Trophoblast cell (in vitro differentiated cells and primary cell): ENCODE measurements around the gene PFDN1.

Experiments
- DNase-seq, 2 donors: peaks; one replicate each; pipeline ENCODE4 v3.0.0-alpha.2; 2016
- H2AFZ ChIP-seq: 2 replicates; pipeline ENCODE4 v1.6.1; 2013; ENCODE audit warnings: low read length, moderate library complexity, mild to moderate bottlenecking; ENCODE audit not compliant: insufficient read depth, poor library complexity
- H2AK5ac ChIP-seq: 2 replicates; pipeline ENCODE4 v1.6.1; 2013; ENCODE audit warnings: mild to moderate bottlenecking, low read length
- H2BK120ac ChIP-seq: 2 replicates; pipeline ENCODE4 v1.6.1; 2013; ENCODE audit warnings: low read length, mild to moderate bottlenecking, moderate library complexity; ENCODE audit not compliant: insufficient read depth, poor library complexity
- H2BK12ac ChIP-seq: 2 replicates; pipeline ENCODE4 v1.6.1; 2013; ENCODE audit warnings: mild to moderate bottlenecking, low read length, moderate library complexity
- H2BK5ac ChIP-seq: 2 replicates; pipeline ENCODE4 v1.6.1; 2013; ENCODE audit warnings: low read length, low read depth, moderate library complexity, mild to moderate bottlenecking; ENCODE audit not compliant: poor library complexity
- H3K14ac ChIP-seq: 2 replicates; pipeline ENCODE4 v1.6.1; 2013; ENCODE audit warnings: mild to moderate bottlenecking, low read length
- H3K18ac ChIP-seq: 2 replicates; pipeline ENCODE4 v1.6.1; 2013; ENCODE audit warnings: mild to moderate bottlenecking, low read length
- H3K23ac ChIP-seq: 2 replicates; pipeline ENCODE4 v1.6.1; 2013; ENCODE audit warnings: low read length
- H3K27ac ChIP-seq: 2 replicates; pipeline ENCODE4 v1.5.1; 2013; ENCODE audit warnings: low read depth, mild to moderate bottlenecking, inconsistent platforms, low read length, moderate library complexity
- H3K27me3 ChIP-seq: 2 replicates; pipeline ENCODE4 v1.6.1; 2013; ENCODE audit warnings: inconsistent platforms, mild to moderate bottlenecking, low read length, moderate library complexity; ENCODE audit not compliant: insufficient read depth
- H3K36me3 ChIP-seq, 2 experiments: 1 replicate in 1 of 2; 2 replicates in 1 of 2; pipeline ENCODE4 v1.6.1; 2013; ENCODE audit warnings: low read length in 2 of 2, mild to moderate bottlenecking in 2 of 2, moderate library complexity in 1 of 2; ENCODE audit not compliant: insufficient read depth in 2 of 2, control insufficient read depth in 1 of 2
- H3K4ac ChIP-seq: 2 replicates; pipeline ENCODE4 v1.6.1; 2013; ENCODE audit warnings: low read depth, mild to moderate bottlenecking, low read length, moderate library complexity
- H3K4me1 ChIP-seq, 2 experiments: 1 replicate in 1 of 2; 2 replicates in 1 of 2; pipeline ENCODE4 v1.6.1; 2013; ENCODE audit warnings: low read length in 2 of 2, mild to moderate bottlenecking in 2 of 2, moderate library complexity in 1 of 2; ENCODE audit not compliant: insufficient read depth in 2 of 2, control insufficient read depth in 1 of 2
- H3K4me2 ChIP-seq: 2 replicates; pipeline ENCODE4 v1.6.1; 2013; ENCODE audit warnings: inconsistent platforms, mild to moderate bottlenecking, low read length, moderate library complexity
- H3K4me3 ChIP-seq: 2 replicates; pipeline ENCODE4 v1.5.1; 2013; ENCODE audit warnings: mild to moderate bottlenecking, low read depth, low read length, inconsistent platforms
- H3K79me1 ChIP-seq: one replicate; pipeline ENCODE4 v1.6.1; 2013; ENCODE audit warnings: low read length
- H3K79me2 ChIP-seq: 2 replicates; pipeline ENCODE4 v1.6.1; 2013; ENCODE audit warnings: low read length, mild to moderate bottlenecking; ENCODE audit not compliant: control insufficient read depth, insufficient read depth, poor library complexity
- H3K9ac ChIP-seq: 2 replicates; pipeline ENCODE4 v1.6.1; 2013; ENCODE audit warnings: mild to moderate bottlenecking, low read length
- H3K9me3 ChIP-seq: 2 replicates; pipeline ENCODE4 v1.6.1; 2013; ENCODE audit warnings: low read depth, mild to moderate bottlenecking, control low read depth, inconsistent platforms, low read length; ENCODE audit not compliant: insufficient read depth
- H4K12ac ChIP-seq: 2 replicates; pipeline ENCODE4 v1.6.1; 2013; ENCODE audit warnings: low read depth, mild to moderate bottlenecking, low read length, moderate library complexity
- H4K8ac ChIP-seq: 2 replicates; pipeline ENCODE4 v1.6.1; 2013; ENCODE audit warnings: low read depth, mild to moderate bottlenecking, low read length, moderate library complexity
- H4K91ac ChIP-seq: one replicate; pipeline ENCODE4 v1.6.1; 2013; ENCODE audit warnings: low read depth, mild to moderate bottlenecking, low read length, moderate library complexity
- WGBS: extraction: QIAGEN DNeasy Blood & Tissue Kit; methylation state at CpG from one replicate; pipeline ENCODE4 v1.1.7; 2013; ENCODE audit warnings: missing lambda C conversion rate; ENCODE audit not compliant: insufficient read length, insufficient coverage; ENCODE audit errors: extremely low coverage; 5-methylcytosine and 5-hydroxymethylcytosine counted together

Gene PFDN1

GRCh38 chr5:140244525-140245025 lies 58.3 kb downstream of the PFDN1 start:
- no peak overlapping the region for H4K12ac ChIP-seq
- no peaks in the 10 kb centered on the region for H3K9me3 ChIP-seq
- no peak overlapping the region for H3K23ac ChIP-seq
- H3K4me3 ChIP-seq, result no peak overlapping the region
- no peak overlapping the region for H4K8ac ChIP-seq
- peak overlapping the region; percentile 19 for H3K27ac ChIP-seq
- H3K36me3 ChIP-seq, result peaks cover 12 to 14% of the 10 kb centered on the region in 2 experiments
- no peak overlapping the region for H2BK5ac ChIP-seq
- no peak overlapping the region for H2AK5ac ChIP-seq
- DNase-seq, result peak; percentile 79 to 89
- H3K27me3 ChIP-seq, result no peaks in the 10 kb centered on the region
- H2BK12ac ChIP-seq, result no peak overlapping the region
- H4K91ac ChIP-seq, result no peak overlapping the region
- no peak overlapping the region for H3K18ac ChIP-seq
- no peak overlapping the region for H3K4me2 ChIP-seq
- H3K4ac ChIP-seq, result no peak overlapping the region
- H3K4me1 ChIP-seq, result peaks cover 19 to 39% of the 10 kb centered on the region in 2 experiments
- peaks cover 7% of the 10 kb centered on the region for H3K79me1 ChIP-seq
- H3K79me2 ChIP-seq, result no peaks in the 10 kb centered on the region
- no peak overlapping the region for H2BK120ac ChIP-seq
- no CpG with 5 or more reads among the region's 14 CpGs for WGBS
- H3K14ac ChIP-seq, result no peak overlapping the region
- H3K9ac ChIP-seq, result no peak overlapping the region
- H2AFZ ChIP-seq, result no peak overlapping the region

GRCh38 chr5:140243706-140244250 lies 59.1 kb downstream of the PFDN1 start:
- DNase-seq, result no peak
- H3K4me3 ChIP-seq, result no peak overlapping the region
- no peak overlapping the region for H4K12ac ChIP-seq
- H3K14ac ChIP-seq, result no peak overlapping the region
- H3K4me2 ChIP-seq, result no peak overlapping the region
- H2AFZ ChIP-seq, result no peak overlapping the region
- H3K9ac ChIP-seq, result no peak overlapping the region
- no peak overlapping the region for H4K91ac ChIP-seq
- no peak overlapping the region for H4K8ac ChIP-seq
- H3K9me3 ChIP-seq, result no peaks in the 10 kb centered on the region
- H3K4ac ChIP-seq, result peak overlapping the region; percentile 4
- H3K4me1 ChIP-seq, result peaks cover 19 to 39% of the 10 kb centered on the region in 2 experiments
- H3K27me3 ChIP-seq, result no peaks in the 10 kb centered on the region
- H2AK5ac ChIP-seq, result no peak overlapping the region
- peaks cover 12 to 14% of the 10 kb centered on the region in 2 experiments for H3K36me3 ChIP-seq
- no peaks in the 10 kb centered on the region for H3K79me2 ChIP-seq
- H2BK5ac ChIP-seq, result no peak overlapping the region
- peaks cover 7% of the 10 kb centered on the region for H3K79me1 ChIP-seq
- no peak overlapping the region for H3K23ac ChIP-seq
- no peak overlapping the region for H2BK12ac ChIP-seq
- WGBS, result no CpG with 5 or more reads among the region's 4 CpGs
- no peak overlapping the region for H3K18ac ChIP-seq
- H2BK120ac ChIP-seq, result no peak overlapping the region
- no peak overlapping the region for H3K27ac ChIP-seq

GRCh38 chr5:140242890-140243585 lies 59.9 kb downstream of the PFDN1 start:
- H4K91ac ChIP-seq, result no peak overlapping the region
- WGBS, result no CpG with 5 or more reads among the region's 4 CpGs
- DNase-seq, result no peak

GRCh38 chr5:140242099-140242498 lies 60.8 kb downstream of the PFDN1 start:
- Histone ChIP-seq H3K27ac (no peak overlapping the region), H2BK120ac (no peak overlapping the region), H4K91ac (no peak overlapping the region), H3K14ac (no peak overlapping the region), H3K79me1 (peaks cover 6% of the 10 kb centered on the region), H3K4me2 (no peak overlapping the region), H2AFZ (no peak overlapping the region), H3K9me3 (peaks cover 1% of the 10 kb centered on the region), H2BK12ac (no peak overlapping the region), H3K4me3 (no peak overlapping the region), H3K9ac (no peak overlapping the region), H3K36me3 (peaks cover 12 to 14% of the 10 kb centered on the region in 2 experiments), H3K27me3 (no peaks in the 10 kb centered on the region), H3K18ac (no peak overlapping the region), H3K4ac (no peak overlapping the region), H3K79me2 (no peaks in the 10 kb centered on the region), H2AK5ac (no peak overlapping the region), H4K8ac (no peak overlapping the region), H4K12ac (no peak overlapping the region), H3K4me1 (peaks cover 19 to 35% of the 10 kb centered on the region in 2 experiments), H2BK5ac (no peak overlapping the region), H3K23ac (no peak overlapping the region)
- WGBS, result no CpG with 5 or more reads among the region's 5 CpGs
- no peak for DNase-seq

More at GRCh38 chr5:140242890-140243585, 59.9 kb downstream of the PFDN1 start:
- H3K4me3 ChIP-seq, result no peak overlapping the region
- H3K4ac ChIP-seq, result no peak overlapping the region
- no peaks in the 10 kb centered on the region for H3K9me3 ChIP-seq
- no peak overlapping the region for H3K27ac ChIP-seq
- no peak overlapping the region for H4K8ac ChIP-seq
- H3K79me2 ChIP-seq, result no peaks in the 10 kb centered on the region
- peaks cover 7% of the 10 kb centered on the region for H3K79me1 ChIP-seq
- peaks cover 19 to 39% of the 10 kb centered on the region in 2 experiments for H3K4me1 ChIP-seq
- no peak overlapping the region for H3K9ac ChIP-seq
- no peak overlapping the region for H4K12ac ChIP-seq
- no peak overlapping the region for H3K23ac ChIP-seq
- no peak overlapping the region for H2BK120ac ChIP-seq
- peaks cover 12 to 14% of the 10 kb centered on the region in 2 experiments for H3K36me3 ChIP-seq
- no peak overlapping the region for H3K14ac ChIP-seq
- H2AK5ac ChIP-seq, result no peak overlapping the region
- no peak overlapping the region for H3K4me2 ChIP-seq
- H2BK5ac ChIP-seq, result no peak overlapping the region
- no peak overlapping the region for H2BK12ac ChIP-seq
- H3K18ac ChIP-seq, result no peak overlapping the region
- no peak overlapping the region for H2AFZ ChIP-seq
- H3K27me3 ChIP-seq, result no peaks in the 10 kb centered on the region
